SK-N-SH (cell line): ENCODE measurements around the gene STK32C. TPM values are rescaled to one million over a fixed set of nuclear protein-coding genes. Genes with fewer than 3 reads are reported as not detected.

Experiments
- polyA plus RNA-seq, 3 experiments: library from polyadenylated mRNA; depleted of rRNA; stranded (reverse); fragments of >200 nt; gene quantifications; 2 replicates each; pipeline ENCODE4 v1.2.3, GENCODE V29; 2012

The STK32C gene
- polyA plus RNA-seq, 1 of the 3 experiments (the other 2 are of a cell fraction): 27.8 TPM

Other genes starting within 250 kb of the STK32C start
- gene JAKMIP3, start 242.0 kb downstream of the STK32C start, polyA plus RNA-seq (2012; rRNA removed): 0.02 TPM in 2 replicates
- gene DPYSL4, start 121.0 kb downstream of the STK32C start, polyA plus RNA-seq (2012; rRNA removed): 19.4 and 21.8 TPM in 2 replicates
- 10.0 and 11.2 TPM in 2 replicates for gene LRRC27, start 24.2 kb upstream of the STK32C start, polyA plus RNA-seq (2012; rRNA removed)
- 2.0 and 2.4 TPM in 2 replicates for gene PWWP2B, start 89.2 kb upstream of the STK32C start, polyA plus RNA-seq (2012; rRNA removed)
- 12.0 and 12.9 TPM in 2 replicates for gene INPP5A, start 229.8 kb upstream of the STK32C start, polyA plus RNA-seq (2012; rRNA removed)